ENCODE measurements around the gene BOLA1. TPM values are rescaled to one million over a fixed set of nuclear protein-coding genes. Genes with fewer than 3 reads are reported as not detected.

BOLA1 gene
- total RNA-seq, 2 donors from 2014 or later = 25.7 to 46.0 TPM

GRCh38 chr1:149917571-149918144, 18.3 kb downstream of the BOLA1 start, which contains the start of gene SV2A:
Gene SV2A, minus strand, starts transcription at chr1:149917844. Its CDS starts 4,004 bp downstream, at chr1:149913840.
- H3K36me3 ChIP-seq = peaks cover under 1% of the 10 kb centered on the region
- ATAC-seq (ENCODE audit: insufficient number of reproducible peaks, low FRiP score, low read depth) (peak; percentile 50), DNase-seq (ENCODE audit: low spot score) (peak; percentile 36)
- peak within 1 kb of the TSS; percentile 63 to 82 for H3K27ac ChIP-seq
- H3K9me3 ChIP-seq = no peaks in the 10 kb centered on the region
- TF ChIP-seq, protein P1, sequence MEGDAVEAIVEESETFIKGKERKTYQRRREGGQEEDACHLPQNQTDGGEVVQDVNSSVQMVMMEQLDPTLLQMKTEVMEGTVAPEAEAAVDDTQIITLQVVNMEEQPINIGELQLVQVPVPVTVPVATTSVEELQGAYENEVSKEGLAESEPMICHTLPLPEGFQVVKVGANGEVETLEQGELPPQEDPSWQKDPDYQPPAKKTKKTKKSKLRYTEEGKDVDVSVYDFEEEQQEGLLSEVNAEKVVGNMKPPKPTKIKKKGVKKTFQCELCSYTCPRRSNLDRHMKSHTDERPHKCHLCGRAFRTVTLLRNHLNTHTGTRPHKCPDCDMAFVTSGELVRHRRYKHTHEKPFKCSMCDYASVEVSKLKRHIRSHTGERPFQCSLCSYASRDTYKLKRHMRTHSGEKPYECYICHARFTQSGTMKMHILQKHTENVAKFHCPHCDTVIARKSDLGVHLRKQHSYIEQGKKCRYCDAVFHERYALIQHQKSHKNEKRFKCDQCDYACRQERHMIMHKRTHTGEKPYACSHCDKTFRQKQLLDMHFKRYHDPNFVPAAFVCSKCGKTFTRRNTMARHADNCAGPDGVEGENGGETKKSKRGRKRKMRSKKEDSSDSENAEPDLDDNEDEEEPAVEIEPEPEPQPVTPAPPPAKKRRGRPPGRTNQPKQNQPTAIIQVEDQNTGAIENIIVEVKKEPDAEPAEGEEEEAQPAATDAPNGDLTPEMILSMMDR (IDR thresholded peaks at IDR 0.05) = no peak
- H3K4me3 ChIP-seq = peak within 1 kb of the TSS; percentile 93
- H3K27me3 ChIP-seq (replicated peaks; ENCODE audit: insufficient read depth) = no peaks in the 10 kb centered on the region
- peaks cover 7 to 27% of the 10 kb centered on the region in 2 donors for H3K4me1 ChIP-seq (ENCODE audit: control insufficient read depth in 1 of 2, low read depth in 2 of 2)

- H3K36me3 ChIP-seq = peaks cover 38% of the 10 kb centered on the region
- DNase-seq (ENCODE audit: low spot score) = no peak
- no peak overlapping the region for H3K27ac ChIP-seq
- no peaks in the 10 kb centered on the region for H3K27me3 ChIP-seq (replicated peaks; ENCODE audit: insufficient read depth)
- no peaks in the 10 kb centered on the region for H3K9me3 ChIP-seq
- no peak for ATAC-seq (ENCODE audit: insufficient number of reproducible peaks, low FRiP score, low read depth)
- H3K4me3 ChIP-seq = no peak overlapping the region
- TF ChIP-seq, protein P1 (IDR thresholded peaks at IDR 0.05) = no peak
- peaks cover 16 to 36% of the 10 kb centered on the region in 2 donors for H3K4me1 ChIP-seq (ENCODE audit: control insufficient read depth in 1 of 2, low read depth in 2 of 2)
Measured at GRCh38 chr1:149923626-149924025, 24.3 kb downstream of the BOLA1 start.

GRCh38 chr1:149925345-149925744, 26.0 kb downstream of the BOLA1 start:
- Histone ChIP-seq H3K4me3 (no peak overlapping the region), H3K9me3 (no peaks in the 10 kb centered on the region), H3K27ac (no peak overlapping the region), H3K27me3 (replicated peaks; ENCODE audit: insufficient read depth) (no peaks in the 10 kb centered on the region), H3K4me1 (ENCODE audit: control insufficient read depth in 1 of 2, low read depth in 2 of 2) (peaks cover 17 to 39% of the 10 kb centered on the region in 2 donors), H3K36me3 (peaks cover 48% of the 10 kb centered on the region)
- ATAC-seq (ENCODE audit: insufficient number of reproducible peaks, low FRiP score, low read depth) = no peak
- no peak for DNase-seq (ENCODE audit: low spot score)
- TF ChIP-seq, protein P1 (IDR thresholded peaks at IDR 0.05) = no peak

DNA sequence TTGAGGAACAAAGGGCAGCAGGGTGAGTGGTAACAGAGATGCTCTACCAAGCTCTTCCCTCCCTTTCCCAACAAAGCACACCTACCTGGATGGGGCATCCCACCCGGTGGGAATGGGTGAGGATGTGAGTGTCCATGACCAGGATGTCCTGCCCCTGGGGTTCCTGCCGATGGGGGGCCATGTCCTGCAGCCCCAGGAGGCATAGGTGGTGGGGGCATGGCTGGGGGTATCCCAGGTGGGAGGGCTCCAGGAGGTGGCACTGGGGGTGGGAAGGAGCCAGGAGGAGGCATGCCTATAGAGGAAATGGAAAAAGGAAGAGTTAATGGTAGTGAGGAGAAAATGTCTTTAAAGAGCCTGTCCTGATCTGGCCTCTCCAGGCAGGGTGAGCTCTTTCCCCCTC, 26.4 kb downstream of the BOLA1 start:
- DNase-seq (ENCODE audit: low spot score) = no peak
- TF ChIP-seq, protein P1 (IDR thresholded peaks at IDR 0.05) = no peak
- Histone ChIP-seq H3K36me3 (peaks cover 52% of the 10 kb centered on the region), H3K4me1 (ENCODE audit: control insufficient read depth in 1 of 2, low read depth in 2 of 2) (peaks cover 17 to 39% of the 10 kb centered on the region in 2 donors), H3K4me3 (no peak overlapping the region), H3K27ac (no peak overlapping the region), H3K9me3 (no peaks in the 10 kb centered on the region), H3K27me3 (replicated peaks; ENCODE audit: insufficient read depth) (no peaks in the 10 kb centered on the region)
- no peak for ATAC-seq (ENCODE audit: insufficient number of reproducible peaks, low FRiP score, low read depth)

DNA sequence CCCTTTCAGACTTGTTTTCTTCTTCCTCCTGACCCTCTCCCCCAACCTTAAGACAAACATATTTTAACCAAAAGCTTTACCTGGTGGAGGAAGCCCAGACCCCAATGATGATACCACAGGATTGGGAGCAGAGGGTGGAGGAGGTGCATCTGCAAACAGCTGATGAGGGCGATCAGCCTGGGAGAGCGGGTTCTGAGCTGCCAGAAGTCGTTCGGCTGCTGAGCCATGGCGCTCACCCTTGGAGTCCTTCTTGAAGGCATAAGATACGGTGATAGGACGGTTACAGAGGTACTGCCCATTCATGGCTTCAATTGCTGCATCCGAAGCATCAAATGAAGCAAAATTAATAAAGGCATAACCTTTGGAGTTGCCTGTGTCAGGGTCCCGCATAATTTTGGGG, 26.9 kb downstream of the BOLA1 start:
- Histone ChIP-seq H3K36me3 (peaks cover 57% of the 10 kb centered on the region), H3K4me3 (peak overlapping the region; percentile 92)
- no peak for DNase-seq (ENCODE audit: low spot score)

More for the DNA sequence above, 26.9 kb downstream of the BOLA1 start:
- Histone ChIP-seq H3K9me3 (no peaks in the 10 kb centered on the region), H3K27me3 (replicated peaks; ENCODE audit: insufficient read depth) (no peaks in the 10 kb centered on the region), H3K27ac (no peak overlapping the region), H3K4me1 (ENCODE audit: control insufficient read depth in 1 of 2, low read depth in 2 of 2) (peaks cover 17 to 39% of the 10 kb centered on the region in 2 donors)
- no peak for ATAC-seq (ENCODE audit: insufficient number of reproducible peaks, low FRiP score, low read depth)
- TF ChIP-seq, protein P1 (IDR thresholded peaks at IDR 0.05) = no peak
